GM18505 (cell line): ENCODE results near the gene TUBA3D.
"Not testable (repeated sequence)": the region's sequence is repeated elsewhere in the genome, so short reads cannot be mapped to it uniquely, and the experiment has no call there.

Experiments used
- ATAC-seq: cut with Tn5 transposase; IDR thresholded peaks from one replicate; pipeline ENCODE4 v1.9.1; 2021; ENCODE audit not compliant: unreplicated experiment
- POLR2A ChIP-seq: IDR thresholded peaks from 4 replicates; pipeline ENCODE4 v1.6.1; 2011; ENCODE audit warnings: borderline replicate concordance; ENCODE audit not compliant: insufficient read depth, insufficient read length; ENCODE audit errors: extremely low read depth

The TUBA3D gene

DNA sequence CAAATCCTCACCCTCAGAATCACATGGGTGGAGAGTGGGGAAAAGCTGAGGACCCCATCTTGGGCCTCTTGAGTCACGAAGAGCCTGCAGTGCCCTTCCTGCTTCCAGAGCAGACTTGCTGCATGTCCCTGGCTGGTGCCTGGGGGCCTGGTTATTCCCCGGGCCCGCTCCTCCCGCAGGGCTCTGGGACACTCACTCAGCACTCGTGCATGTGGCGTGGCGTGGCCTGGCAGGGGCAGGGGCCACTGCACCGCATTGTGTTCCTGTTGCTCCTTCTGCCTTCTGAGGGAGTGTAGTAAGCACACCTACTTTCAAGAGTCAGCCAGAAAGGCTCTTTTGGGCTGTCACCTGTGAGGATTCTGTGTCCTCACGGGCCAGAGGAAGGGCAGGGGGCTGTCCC, 33.7 kb downstream of the TUBA3D start:
- ATAC-seq = no peak
- no peak for TF ChIP-seq POLR2A

DNA sequence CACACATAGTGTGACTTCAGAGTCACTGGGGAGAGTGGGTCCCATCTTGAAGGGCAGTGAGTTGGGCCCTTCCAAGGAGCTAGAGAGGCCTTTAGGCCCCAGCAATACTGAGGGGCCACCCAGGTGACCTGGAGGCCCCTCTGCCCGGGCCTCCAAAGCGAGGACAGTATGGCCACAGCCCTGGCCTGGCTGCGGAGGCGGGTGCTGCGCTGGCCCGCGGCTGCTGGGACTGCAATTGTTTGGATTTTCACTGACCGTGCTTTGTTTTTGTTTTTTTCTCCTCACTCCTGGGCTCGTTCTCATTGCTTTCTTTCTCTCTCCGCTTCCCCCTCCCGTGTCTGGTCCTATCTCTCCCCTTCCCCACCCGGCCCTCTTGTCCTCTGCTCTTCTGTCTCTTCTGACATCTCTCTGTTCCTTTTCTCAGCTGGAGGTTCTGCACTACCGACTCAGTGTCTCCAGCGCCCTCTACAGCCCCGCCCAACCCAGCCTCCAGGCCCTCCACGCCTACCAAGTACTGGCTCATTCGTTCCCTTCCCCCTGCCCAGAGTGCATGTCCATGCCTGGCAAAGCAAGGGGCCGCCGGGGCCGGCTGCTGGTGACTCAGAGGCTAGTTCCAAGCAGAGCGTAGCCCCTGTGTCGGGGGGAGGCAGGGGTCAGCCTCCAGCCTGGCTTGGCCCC, 35.5 kb downstream of the TUBA3D start:
- ATAC-seq = not testable (repeated sequence)

- ATAC-seq = not testable (repeated sequence)
These were observed 36.3 kb downstream of the TUBA3D start for GRCh38 chr2:131511969-131512870.

- peak; percentile 70 for ATAC-seq
These were observed 38.7 kb downstream of the TUBA3D start for GRCh38 chr2:131514408-131515166.

DNA sequence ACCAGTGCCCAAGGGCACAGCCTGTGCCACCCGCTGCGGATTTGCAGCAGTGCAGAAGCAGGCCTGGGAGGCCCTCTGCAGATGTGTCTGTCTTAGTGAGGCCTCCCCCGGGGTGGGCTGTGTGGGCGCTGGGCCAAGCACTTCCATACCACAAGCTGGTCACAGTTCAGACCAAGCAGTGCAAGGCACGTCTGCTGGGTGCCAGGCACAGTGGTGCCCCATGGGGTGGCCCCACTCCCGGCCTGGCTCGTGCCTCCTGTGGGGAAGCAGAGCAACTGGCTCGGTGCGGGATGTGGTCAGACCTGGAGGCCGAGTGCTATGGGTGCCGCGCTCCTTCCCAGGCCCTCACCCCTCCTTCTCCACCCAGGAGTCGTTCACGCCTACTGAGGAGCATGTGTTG, 39.3 kb downstream of the TUBA3D start:
- ATAC-seq = not testable (repeated sequence)

DNA sequence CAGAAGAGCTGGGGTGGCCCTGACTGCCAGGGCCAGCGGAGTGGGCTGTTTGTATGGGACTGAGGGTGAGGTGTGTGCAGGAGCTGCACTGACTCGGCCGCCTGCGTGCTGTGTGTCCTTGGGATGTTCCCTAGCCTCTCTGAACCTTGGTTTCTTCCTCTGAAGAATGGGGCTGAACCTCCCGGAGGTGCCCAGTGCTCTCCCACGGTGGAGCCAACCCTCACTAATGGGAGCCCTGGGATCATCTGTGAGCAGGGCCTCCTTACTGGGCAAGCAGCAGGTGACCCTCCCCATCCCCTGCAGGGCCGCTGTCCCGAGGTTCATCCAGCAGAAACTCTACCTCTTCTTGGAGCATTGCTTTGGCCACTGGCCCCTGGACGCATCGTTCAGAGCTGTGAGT, 40.1 kb downstream of the TUBA3D start:
- no peak for TF ChIP-seq POLR2A

GRCh38 chr2:131516621-131517020, 40.7 kb downstream of the TUBA3D start:
- not testable (repeated sequence) for ATAC-seq

More for the DNA sequence above, 40.1 kb downstream of the TUBA3D start:
- no peak for ATAC-seq

DNA sequence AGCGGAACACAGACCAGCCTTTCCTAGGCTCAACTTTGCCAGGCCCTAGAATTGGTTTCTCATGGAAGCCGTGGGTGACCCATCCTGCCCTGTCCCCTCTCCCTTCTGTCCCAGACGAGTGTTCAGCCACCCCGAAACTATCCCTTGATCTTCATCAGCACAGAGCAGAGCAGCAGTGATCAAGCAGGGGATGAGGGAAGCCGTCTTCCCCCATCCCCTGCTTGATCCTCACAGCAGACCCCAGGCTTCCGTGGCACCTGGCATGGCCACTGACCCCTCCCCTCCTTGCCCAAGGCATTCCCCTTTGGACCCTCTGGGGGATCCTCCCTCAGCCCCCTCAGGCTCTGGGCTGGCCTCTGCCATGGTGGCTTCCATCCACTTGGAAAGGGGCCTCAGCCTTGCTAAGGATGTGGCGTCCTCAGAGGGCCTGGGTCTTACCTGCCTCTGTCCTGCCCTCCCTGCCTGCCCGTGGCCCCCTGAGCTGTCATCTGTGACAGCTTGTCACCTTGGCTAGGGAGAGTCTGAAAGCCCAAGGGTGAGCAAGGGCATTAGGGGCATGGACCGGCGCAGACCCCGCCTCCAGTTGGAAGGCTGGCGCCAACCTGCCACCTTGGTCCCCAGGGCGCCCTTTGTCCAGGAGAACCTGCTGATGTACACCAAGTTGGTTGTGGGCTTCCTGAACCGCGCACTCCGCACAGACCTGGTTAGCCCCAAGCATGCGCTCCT, 41.4 kb downstream of the TUBA3D start:
- ATAC-seq = no peak
- TF ChIP-seq POLR2A = no peak

GRCh38 chr2:131517856-131518255, 41.9 kb downstream of the TUBA3D start:
- not testable (repeated sequence) for ATAC-seq

DNA sequence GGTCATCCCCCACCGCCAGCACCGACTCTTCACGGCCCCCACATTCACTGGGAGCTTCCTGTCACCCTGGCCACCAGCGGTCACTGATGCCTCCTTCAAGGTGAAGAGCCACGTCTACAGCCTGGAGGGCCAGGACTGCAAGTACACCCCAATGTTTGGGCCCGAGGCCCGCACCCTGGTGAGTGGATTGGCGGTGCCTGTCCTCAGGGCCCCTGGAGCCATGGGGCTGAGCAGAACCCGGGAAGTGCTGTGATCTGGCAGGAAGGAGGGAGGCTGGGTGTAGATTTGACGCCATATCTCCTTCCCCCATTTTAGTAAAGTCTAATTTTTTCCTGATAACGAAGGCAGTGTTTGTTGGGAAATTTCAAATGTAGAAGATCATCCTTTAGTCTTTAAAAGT, 42.6 kb downstream of the TUBA3D start:
- not testable (repeated sequence) for ATAC-seq

DNA sequence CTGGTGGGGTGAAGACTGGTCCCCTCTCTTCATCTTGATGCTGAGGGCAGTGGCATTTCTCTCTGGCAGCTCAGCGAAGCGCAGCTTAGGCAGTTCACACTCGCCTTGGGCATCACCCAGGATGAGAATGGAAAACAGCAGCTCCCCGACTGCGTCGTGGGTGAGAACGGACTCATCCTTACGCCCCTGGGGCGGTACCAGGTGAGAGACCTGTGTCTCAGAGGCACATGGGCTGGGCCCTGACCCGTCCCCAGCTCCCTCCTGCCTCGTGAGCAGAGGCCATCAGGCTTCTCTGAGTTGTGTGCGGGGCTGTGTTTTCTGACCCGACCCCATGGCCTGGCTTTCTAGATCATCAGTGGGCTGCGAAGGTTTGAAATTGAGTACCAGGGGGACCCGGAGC, 43.5 kb downstream of the TUBA3D start:
- TF ChIP-seq POLR2A = no peak
- ATAC-seq = no peak

DNA sequence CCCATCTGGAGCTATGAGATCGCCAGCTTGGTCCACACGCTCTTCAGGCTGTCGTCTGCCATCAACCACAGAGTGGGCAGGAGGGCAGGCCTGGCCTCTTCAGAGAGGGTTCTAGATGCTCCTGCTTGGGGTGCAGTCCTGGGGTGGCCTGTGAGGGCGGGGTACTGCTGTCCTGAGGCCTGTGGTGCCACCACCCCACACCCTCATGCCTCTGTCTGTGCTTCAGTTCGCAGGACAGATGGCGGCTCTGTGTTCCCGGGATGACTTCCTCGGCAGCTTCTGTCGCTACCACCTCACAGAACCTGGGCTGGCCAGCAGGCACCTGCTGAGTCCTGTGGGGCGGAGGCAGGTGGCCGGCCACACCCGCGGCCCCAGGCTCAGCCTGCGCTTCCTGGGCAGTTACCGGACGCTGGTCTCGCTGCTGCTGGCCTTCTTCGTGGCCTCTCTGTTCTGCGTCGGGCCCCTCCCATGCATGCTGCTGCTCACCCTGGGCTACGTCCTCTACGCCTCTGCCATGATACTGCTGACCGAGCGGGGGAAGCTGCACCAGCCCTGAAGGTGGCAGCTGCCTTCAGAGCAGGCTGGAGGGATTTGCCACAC, 44.1 kb downstream of the TUBA3D start:
- not testable (repeated sequence) for ATAC-seq

DNA sequence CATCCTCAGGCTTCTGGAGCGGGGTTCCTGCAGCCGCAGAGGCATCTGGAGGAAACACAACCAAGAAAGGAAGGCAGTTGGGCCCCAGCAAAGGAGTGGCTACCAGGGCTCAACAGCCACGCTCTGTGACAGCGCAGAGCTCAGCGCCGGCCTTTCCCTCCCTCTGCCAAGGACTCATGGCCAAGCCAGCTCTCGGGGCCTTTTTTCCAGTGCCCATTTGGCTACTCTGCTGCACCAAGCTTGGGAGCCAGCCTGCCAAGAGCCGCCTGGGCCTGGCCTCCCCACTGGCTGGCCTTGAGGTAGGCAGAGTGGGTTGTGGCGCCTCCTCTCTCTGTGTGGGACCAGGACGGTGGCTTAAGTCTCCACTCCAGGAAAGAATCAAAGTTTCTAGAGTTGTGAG, 44.6 kb downstream of the TUBA3D start:
- no peak for TF ChIP-seq POLR2A
- no peak for ATAC-seq

DNA sequence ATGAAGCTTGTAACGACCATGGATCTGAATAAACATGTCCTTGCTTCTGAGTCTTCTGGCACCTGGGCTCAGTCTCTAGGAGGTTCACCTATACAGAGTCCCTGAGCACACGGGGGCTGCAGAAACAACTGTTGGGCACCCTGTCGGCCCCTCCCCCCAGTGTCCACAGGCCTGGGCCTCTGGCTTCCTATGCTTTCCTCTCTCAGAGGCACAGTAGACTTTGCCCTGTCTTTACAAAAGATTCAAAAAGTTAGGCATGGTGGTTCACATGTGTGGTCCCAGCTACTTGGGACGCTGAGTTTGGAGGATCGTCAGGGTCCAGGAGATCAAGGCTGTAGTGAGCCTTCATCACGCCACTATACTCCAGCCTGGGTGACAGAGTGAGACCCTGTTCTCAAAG, 45.6 kb downstream of the TUBA3D start:
- not testable (repeated sequence) for ATAC-seq
